GM23338 (cell line): ENCODE measurements around the gene ENOX1. TPM values are rescaled to one million over a fixed set of nuclear protein-coding genes. Genes with fewer than 3 reads are reported as not detected.

Source experiments
- ATAC-seq: fragments of 200-7000 bp; cut with Tn5 transposase; 3 replicates; pipeline ENCODE4 v1.9.1; 2020
- DNase-seq: peaks from one replicate; pipeline ENCODE4 v3.0.0-alpha.2; 2015; ENCODE audit warnings: low spot score
- H2AFZ ChIP-seq: fragments of 200-600 bp; sonication (generic); 2 replicates; pipeline ENCODE4 v1.8.0; 2016; ENCODE audit warnings: antibody characterized with exemption, mild to moderate bottlenecking, moderate library complexity
- H3F3A ChIP-seq: fragments of 200-600 bp; sonication (generic); replicated peaks from 2 replicates; pipeline ENCODE4 v1.8.0; 2017; ENCODE audit warnings: antibody characterized with exemption, mixed run types, low read depth
- H3K27ac ChIP-seq: fragments of 200-600 bp; sonication (generic); 2 replicates; pipeline ENCODE4 v1.6.1; 2016; ENCODE audit warnings: low read depth
- H3K27me3 ChIP-seq: fragments of 200-600 bp; sonication (generic); 2 replicates; pipeline ENCODE4 v1.8.0; 2016; ENCODE audit warnings: mild to moderate bottlenecking, mixed run types, moderate library complexity; ENCODE audit not compliant: insufficient read depth
- H3K36me3 ChIP-seq: fragments of 200-600 bp; sonication (generic); 2 replicates; pipeline ENCODE4 v1.8.0; 2016; ENCODE audit warnings: mild to moderate bottlenecking; ENCODE audit not compliant: insufficient read depth
- H3K4me1 ChIP-seq: fragments of 200-600 bp; sonication (generic); 2 replicates; pipeline ENCODE4 v1.8.0; 2016; ENCODE audit warnings: mild to moderate bottlenecking, moderate library complexity; ENCODE audit not compliant: insufficient read depth
- H3K4me2 ChIP-seq: fragments of 200-600 bp; sonication (generic); 2 replicates; pipeline ENCODE4 v1.7.1; 2017; ENCODE audit warnings: mixed run types
- H3K4me3 ChIP-seq: fragments of 200-600 bp; sonication (generic); 2 replicates; pipeline ENCODE4 v1.6.1; 2016; ENCODE audit warnings: mixed run types
- H3K79me2 ChIP-seq: fragments of 200-600 bp; sonication (generic); replicated peaks from 2 replicates; pipeline ENCODE4 v1.8.0; 2017; ENCODE audit warnings: mild to moderate bottlenecking; ENCODE audit not compliant: insufficient read depth
- H3K9me2 ChIP-seq: fragments of 200-600 bp; sonication (generic); 2 replicates; pipeline ENCODE4 v1.8.0; 2017; ENCODE audit not compliant: insufficient read depth
- H4K20me1 ChIP-seq: fragments of 200-600 bp; sonication (generic); replicated peaks from 2 replicates; pipeline ENCODE4 v1.8.0; 2017; ENCODE audit warnings: mild to moderate bottlenecking; ENCODE audit not compliant: insufficient read depth
- H3K27ac Mint-ChIP-seq: 2 replicates; pipeline ENCODE4 v1.8.0; 2020; ENCODE audit warnings: inconsistent platforms, mild to moderate bottlenecking, moderate library complexity, mixed read lengths
- H3K27me3 Mint-ChIP-seq: 3 replicates; pipeline ENCODE4 v1.8.0; 2022; ENCODE audit warnings: low read depth, mild to moderate bottlenecking, moderate library complexity, mixed read lengths, inconsistent platforms; ENCODE audit not compliant: insufficient read depth, poor library complexity
- H3K36me3 Mint-ChIP-seq: 3 replicates; pipeline ENCODE4 v1.8.0; 2021; ENCODE audit warnings: low read depth, mild to moderate bottlenecking, inconsistent platforms, moderate library complexity, mixed read lengths
- H3K4me1 Mint-ChIP-seq: 3 replicates; pipeline ENCODE4 v1.8.0; 2020; ENCODE audit warnings: mild to moderate bottlenecking, inconsistent platforms, mixed read lengths
- H3K4me3 Mint-ChIP-seq: 3 replicates; pipeline ENCODE4 v1.8.0; 2021; ENCODE audit warnings: moderate library complexity, mild to moderate bottlenecking, inconsistent platforms, mixed read lengths
- H3K9me3 Mint-ChIP-seq: 3 replicates; pipeline ENCODE4 v1.8.0; 2020; ENCODE audit warnings: moderate library complexity, mild to moderate bottlenecking, inconsistent platforms, mixed read lengths
- CREB1 ChIP-seq: fragments of 250-450 bp; sonication (Bioruptor Pico); IDR thresholded peaks from 2 replicates; pipeline ENCODE4 v1.5.0; 2020; ENCODE audit warnings: low read depth, mild to moderate bottlenecking, moderate library complexity
- CTCF ChIP-seq, 2 experiments: fragments of 200-600 bp in 1 of 2; sonication (generic) in 1 of 2; conservative IDR thresholded peaks; 2 replicates each; pipeline versions ENCODE4 v1.5.1 to v1.6.1; 2016 to 2017; ENCODE audit warnings: antibody characterized with exemption in 2 of 2, low read depth in 2 of 2, mild to moderate bottlenecking in 2 of 2, moderate library complexity in 1 of 2
- ETS1 ChIP-seq: IDR thresholded peaks from 2 replicates; pipeline ENCODE4 v1.6.1; 2016; ENCODE audit warnings: antibody characterized with exemption
- EZH2 ChIP-seq: fragments of 200-600 bp; sonication (generic); IDR thresholded peaks from one replicate; pipeline ENCODE4 v1.8.0; 2017; ENCODE audit warnings: antibody characterized with exemption, mild to moderate bottlenecking, low read depth; ENCODE audit not compliant: unreplicated experiment
- EZH2phosphoT487 ChIP-seq: fragments of 200-600 bp; sonication (generic); IDR thresholded peaks from one replicate; pipeline ENCODE4 v1.8.1; 2018; ENCODE audit warnings: antibody characterized with exemption; ENCODE audit not compliant: unreplicated experiment
- JUNB ChIP-seq: IDR thresholded peaks from one replicate; pipeline ENCODE4 v1.6.1; 2016; ENCODE audit warnings: antibody characterized with exemption; ENCODE audit not compliant: unreplicated experiment
- NANOG ChIP-seq: IDR thresholded peaks from 2 replicates; pipeline ENCODE4 v1.6.1; 2016; ENCODE audit warnings: antibody characterized with exemption, borderline replicate concordance
- POLR2AphosphoS5 ChIP-seq: IDR thresholded peaks from 2 replicates; pipeline ENCODE4 v1.6.1; 2016; ENCODE audit warnings: antibody characterized with exemption, low read depth
- STAT1 ChIP-seq: IDR thresholded peaks from one replicate; pipeline ENCODE4 v1.6.1; 2016; ENCODE audit warnings: antibody characterized with exemption; ENCODE audit not compliant: unreplicated experiment
- ZNF114 ChIP-seq: fragments of 250-450 bp; sonication (Bioruptor Pico); IDR thresholded peaks from 2 replicates; pipeline ENCODE4 v1.5.0; 2020; ENCODE audit warnings: mild to moderate bottlenecking, moderate library complexity
- ZNF331 ChIP-seq: fragments of 250-450 bp; sonication (Bioruptor Pico); IDR thresholded peaks from 2 replicates; pipeline ENCODE4 v1.5.0; 2020; ENCODE audit warnings: low read depth, mild to moderate bottlenecking, moderate library complexity
- polyA plus RNA-seq: library from polyadenylated mRNA; unstranded; fragments of >200 nt; fragmentation: Nextera tagmentation; extraction: Ambion mirVana; gene quantifications from 2 replicates; pipeline ENCODE4 v1.2.1, GENCODE V29; 2016
- total RNA-seq: library from RNA; depleted of rRNA; stranded (reverse); fragments of >200 nt; shearing (Covaris generic); gene quantifications from 2 replicates; pipeline ENCODE4 v1.2.3, GENCODE V29; 2014
- TF ChIP-seq, protein P1 (sequence below): fragments of 250-450 bp; sonication (Bioruptor Pico); IDR thresholded peaks from 2 replicates; pipeline ENCODE4 v1.5.0; 2020; ENCODE audit warnings: mild to moderate bottlenecking, moderate library complexity
- TF ChIP-seq, protein P2 (sequence below): IDR thresholded peaks from one replicate; pipeline ENCODE4 v1.6.1; 2018; ENCODE audit warnings: antibody characterized with exemption; ENCODE audit not compliant: unreplicated experiment

ENOX1 gene
- total and polyA plus RNA-seq, 2 experiments from 2014 or later = 0.66 to 0.81 TPM

GRCh38 chr13:43260999-43261398, 525.8 kb downstream of the ENOX1 start:
- ATAC-seq = no peak
- peaks cover 6% of the 10 kb centered on the region; the same call in 1 of the 3 replicates for H3K4me1 Mint-ChIP-seq
- H3K4me2 ChIP-seq = no peak overlapping the region

More at GRCh38 chr13:43260999-43261398, 525.8 kb downstream of the ENOX1 start:
- H3K27ac Mint-ChIP-seq = no peak overlapping the region
- H3K4me3 ChIP-seq = no peak overlapping the region
- TF ChIP-seq ETS1 (no peak), EZH2 (no peak), STAT1 (no peak), CREB1 (no peak), ZNF331 (CRISPR knock-in tag) (no peak), NANOG (no peak), POLR2AphosphoS5 (no peak), JUNB (no peak), EZH2phosphoT487 (no peak), CTCF (conservative IDR thresholded peaks at IDR 0.05; ENCODE audit: low read depth in 2 of 2) (no peak), ZNF114 (no peak)
- TF ChIP-seq, protein P1, sequence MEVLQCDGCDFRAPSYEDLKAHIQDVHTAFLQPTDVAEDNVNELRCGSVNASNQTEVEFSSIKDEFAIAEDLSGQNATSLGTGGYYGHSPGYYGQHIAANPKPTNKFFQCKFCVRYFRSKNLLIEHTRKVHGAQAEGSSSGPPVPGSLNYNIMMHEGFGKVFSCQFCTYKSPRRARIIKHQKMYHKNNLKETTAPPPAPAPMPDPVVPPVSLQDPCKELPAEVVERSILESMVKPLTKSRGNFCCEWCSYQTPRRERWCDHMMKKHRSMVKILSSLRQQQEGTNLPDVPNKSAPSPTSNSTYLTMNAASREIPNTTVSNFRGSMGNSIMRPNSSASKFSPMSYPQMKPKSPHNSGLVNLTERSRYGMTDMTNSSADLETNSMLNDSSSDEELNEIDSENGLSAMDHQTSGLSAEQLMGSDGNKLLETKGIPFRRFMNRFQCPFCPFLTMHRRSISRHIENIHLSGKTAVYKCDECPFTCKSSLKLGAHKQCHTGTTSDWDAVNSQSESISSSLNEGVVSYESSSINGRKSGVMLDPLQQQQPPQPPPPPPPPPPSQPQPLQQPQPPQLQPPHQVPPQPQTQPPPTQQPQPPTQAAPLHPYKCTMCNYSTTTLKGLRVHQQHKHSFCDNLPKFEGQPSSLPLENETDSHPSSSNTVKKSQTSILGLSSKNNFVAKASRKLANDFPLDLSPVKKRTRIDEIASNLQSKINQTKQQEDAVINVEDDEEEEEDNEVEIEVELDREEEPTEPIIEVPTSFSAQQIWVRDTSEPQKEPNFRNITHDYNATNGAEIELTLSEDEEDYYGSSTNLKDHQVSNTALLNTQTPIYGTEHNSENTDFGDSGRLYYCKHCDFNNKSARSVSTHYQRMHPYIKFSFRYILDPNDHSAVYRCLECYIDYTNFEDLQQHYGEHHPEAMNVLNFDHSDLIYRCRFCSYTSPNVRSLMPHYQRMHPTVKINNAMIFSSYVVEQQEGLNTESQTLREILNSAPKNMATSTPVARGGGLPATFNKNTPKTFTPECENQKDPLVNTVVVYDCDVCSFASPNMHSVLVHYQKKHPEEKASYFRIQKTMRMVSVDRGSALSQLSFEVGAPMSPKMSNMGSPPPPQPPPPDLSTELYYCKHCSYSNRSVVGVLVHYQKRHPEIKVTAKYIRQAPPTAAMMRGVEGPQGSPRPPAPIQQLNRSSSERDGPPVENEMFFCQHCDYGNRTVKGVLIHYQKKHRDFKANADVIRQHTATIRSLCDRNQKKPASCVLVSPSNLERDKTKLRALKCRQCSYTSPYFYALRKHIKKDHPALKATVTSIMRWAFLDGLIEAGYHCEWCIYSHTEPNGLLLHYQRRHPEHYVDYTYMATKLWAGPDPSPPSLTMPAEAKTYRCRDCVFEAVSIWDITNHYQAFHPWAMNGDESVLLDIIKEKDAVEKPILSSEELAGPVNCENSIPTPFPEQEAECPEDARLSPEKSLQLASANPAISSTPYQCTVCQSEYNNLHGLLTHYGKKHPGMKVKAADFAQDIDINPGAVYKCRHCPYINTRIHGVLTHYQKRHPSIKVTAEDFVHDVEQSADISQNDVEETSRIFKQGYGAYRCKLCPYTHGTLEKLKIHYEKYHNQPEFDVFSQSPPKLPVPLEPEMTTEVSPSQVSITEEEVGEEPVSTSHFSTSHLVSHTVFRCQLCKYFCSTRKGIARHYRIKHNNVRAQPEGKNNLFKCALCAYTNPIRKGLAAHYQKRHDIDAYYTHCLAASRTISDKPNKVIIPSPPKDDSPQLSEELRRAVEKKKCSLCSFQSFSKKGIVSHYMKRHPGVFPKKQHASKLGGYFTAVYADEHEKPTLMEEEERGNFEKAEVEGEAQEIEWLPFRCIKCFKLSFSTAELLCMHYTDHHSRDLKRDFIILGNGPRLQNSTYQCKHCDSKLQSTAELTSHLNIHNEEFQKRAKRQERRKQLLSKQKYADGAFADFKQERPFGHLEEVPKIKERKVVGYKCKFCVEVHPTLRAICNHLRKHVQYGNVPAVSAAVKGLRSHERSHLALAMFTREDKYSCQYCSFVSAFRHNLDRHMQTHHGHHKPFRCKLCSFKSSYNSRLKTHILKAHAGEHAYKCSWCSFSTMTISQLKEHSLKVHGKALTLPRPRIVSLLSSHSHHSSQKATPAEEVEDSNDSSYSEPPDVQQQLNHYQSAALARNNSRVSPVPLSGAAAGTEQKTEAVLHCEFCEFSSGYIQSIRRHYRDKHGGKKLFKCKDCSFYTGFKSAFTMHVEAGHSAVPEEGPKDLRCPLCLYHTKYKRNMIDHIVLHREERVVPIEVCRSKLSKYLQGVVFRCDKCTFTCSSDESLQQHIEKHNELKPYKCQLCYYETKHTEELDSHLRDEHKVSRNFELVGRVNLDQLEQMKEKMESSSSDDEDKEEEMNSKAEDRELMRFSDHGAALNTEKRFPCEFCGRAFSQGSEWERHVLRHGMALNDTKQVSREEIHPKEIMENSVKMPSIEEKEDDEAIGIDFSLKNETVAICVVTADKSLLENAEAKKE = no peak
- TF ChIP-seq, protein P2, sequence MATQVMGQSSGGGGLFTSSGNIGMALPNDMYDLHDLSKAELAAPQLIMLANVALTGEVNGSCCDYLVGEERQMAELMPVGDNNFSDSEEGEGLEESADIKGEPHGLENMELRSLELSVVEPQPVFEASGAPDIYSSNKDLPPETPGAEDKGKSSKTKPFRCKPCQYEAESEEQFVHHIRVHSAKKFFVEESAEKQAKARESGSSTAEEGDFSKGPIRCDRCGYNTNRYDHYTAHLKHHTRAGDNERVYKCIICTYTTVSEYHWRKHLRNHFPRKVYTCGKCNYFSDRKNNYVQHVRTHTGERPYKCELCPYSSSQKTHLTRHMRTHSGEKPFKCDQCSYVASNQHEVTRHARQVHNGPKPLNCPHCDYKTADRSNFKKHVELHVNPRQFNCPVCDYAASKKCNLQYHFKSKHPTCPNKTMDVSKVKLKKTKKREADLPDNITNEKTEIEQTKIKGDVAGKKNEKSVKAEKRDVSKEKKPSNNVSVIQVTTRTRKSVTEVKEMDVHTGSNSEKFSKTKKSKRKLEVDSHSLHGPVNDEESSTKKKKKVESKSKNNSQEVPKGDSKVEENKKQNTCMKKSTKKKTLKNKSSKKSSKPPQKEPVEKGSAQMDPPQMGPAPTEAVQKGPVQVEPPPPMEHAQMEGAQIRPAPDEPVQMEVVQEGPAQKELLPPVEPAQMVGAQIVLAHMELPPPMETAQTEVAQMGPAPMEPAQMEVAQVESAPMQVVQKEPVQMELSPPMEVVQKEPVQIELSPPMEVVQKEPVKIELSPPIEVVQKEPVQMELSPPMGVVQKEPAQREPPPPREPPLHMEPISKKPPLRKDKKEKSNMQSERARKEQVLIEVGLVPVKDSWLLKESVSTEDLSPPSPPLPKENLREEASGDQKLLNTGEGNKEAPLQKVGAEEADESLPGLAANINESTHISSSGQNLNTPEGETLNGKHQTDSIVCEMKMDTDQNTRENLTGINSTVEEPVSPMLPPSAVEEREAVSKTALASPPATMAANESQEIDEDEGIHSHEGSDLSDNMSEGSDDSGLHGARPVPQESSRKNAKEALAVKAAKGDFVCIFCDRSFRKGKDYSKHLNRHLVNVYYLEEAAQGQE = no peak
- no peaks in the 10 kb centered on the region for H4K20me1 ChIP-seq
- H3K79me2 ChIP-seq = no peaks in the 10 kb centered on the region
- no peaks in the 10 kb centered on the region for H3K27me3 ChIP-seq
- H3K36me3 Mint-ChIP-seq = no peaks in the 10 kb centered on the region
- H3F3A ChIP-seq = no peaks in the 10 kb centered on the region
- no peaks in the 10 kb centered on the region for H3K27me3 Mint-ChIP-seq
- H3K9me2 ChIP-seq = peaks cover 6% of the 10 kb centered on the region; the same call in 1 of the 2 replicates
- H3K36me3 ChIP-seq = no peaks in the 10 kb centered on the region
- H3K4me3 Mint-ChIP-seq = no peak overlapping the region
- H2AFZ ChIP-seq = no peak overlapping the region
- no peaks in the 10 kb centered on the region for H3K9me3 Mint-ChIP-seq
- no peak for DNase-seq
- no peaks in the 10 kb centered on the region for H3K4me1 ChIP-seq
- H3K27ac ChIP-seq = no peak overlapping the region
